Thyroid gland (tissue), 4 donors: Measurements from ENCODE around the gene ZRANB2.

Source experiments
- POLR2A ChIP-seq, 2 donors: fragments of 450-650 bp; IDR thresholded peaks; one replicate each; pipeline ENCODE4 v1.6.1; 2017; ENCODE audit warnings: antibody characterized with exemption in 2 of 2, mild to moderate bottlenecking in 2 of 2, moderate library complexity in 1 of 2
- TF ChIP-seq, protein P1 (sequence below), 6 experiments: fragments of 200-600 bp in 3 of 6; fragments of 450-650 bp in 3 of 6; sonication (generic) in 3 of 6; IDR thresholded peaks; one replicate each; pipeline ENCODE4 v1.5.1; 2016 to 2019; ENCODE audit warnings: antibody characterized with exemption in 6 of 6, mild to moderate bottlenecking in 2 of 6, inconsistent platforms in 1 of 6, moderate library complexity in 1 of 6

GRCh38 chr1:71118086-71118485 is 37.3 kb upstream of the ZRANB2 start:
- TF ChIP-seq, protein P1, sequence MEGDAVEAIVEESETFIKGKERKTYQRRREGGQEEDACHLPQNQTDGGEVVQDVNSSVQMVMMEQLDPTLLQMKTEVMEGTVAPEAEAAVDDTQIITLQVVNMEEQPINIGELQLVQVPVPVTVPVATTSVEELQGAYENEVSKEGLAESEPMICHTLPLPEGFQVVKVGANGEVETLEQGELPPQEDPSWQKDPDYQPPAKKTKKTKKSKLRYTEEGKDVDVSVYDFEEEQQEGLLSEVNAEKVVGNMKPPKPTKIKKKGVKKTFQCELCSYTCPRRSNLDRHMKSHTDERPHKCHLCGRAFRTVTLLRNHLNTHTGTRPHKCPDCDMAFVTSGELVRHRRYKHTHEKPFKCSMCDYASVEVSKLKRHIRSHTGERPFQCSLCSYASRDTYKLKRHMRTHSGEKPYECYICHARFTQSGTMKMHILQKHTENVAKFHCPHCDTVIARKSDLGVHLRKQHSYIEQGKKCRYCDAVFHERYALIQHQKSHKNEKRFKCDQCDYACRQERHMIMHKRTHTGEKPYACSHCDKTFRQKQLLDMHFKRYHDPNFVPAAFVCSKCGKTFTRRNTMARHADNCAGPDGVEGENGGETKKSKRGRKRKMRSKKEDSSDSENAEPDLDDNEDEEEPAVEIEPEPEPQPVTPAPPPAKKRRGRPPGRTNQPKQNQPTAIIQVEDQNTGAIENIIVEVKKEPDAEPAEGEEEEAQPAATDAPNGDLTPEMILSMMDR (IDR thresholded peaks at IDR 0.05), result no peak
- TF ChIP-seq POLR2A (IDR thresholded peaks at IDR 0.05), result no peak
